Stimulated activated CD8-positive, alpha-beta memory T cell treated with anti-CD3 and anti-CD28 coated beads, Interleukin-15, amount 100 ng/mL, for 24 hours (primary cell): ENCODE measurements around the gene ETV6.

ENCODE experiments used
- DNase-seq: peaks from one replicate; pipeline ENCODE4 v3.0.0-alpha.2; 2020; ENCODE audit warnings: low read depth

ETV6 gene

DNA sequence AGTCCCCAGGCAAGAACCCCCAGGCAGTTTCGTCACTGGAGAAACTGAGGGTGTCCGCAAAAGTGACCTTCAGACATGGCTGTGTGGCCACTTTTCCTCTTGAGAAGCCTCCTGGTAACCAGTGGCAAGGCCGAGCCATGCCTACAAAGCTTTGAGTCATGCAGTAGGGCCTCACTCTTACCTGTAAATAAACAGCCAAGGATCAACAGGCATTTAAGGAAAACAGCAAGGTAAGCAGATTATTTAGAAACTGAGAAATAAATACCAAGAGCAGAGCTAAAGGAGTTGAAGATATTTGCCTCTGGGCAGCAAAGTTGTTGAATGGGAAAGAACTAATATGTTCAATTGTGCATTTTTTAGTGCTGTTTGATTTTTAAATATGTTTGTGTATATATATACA, 280.2 kb downstream of the ETV6 start:
- DNase-seq = no peak

DNA sequence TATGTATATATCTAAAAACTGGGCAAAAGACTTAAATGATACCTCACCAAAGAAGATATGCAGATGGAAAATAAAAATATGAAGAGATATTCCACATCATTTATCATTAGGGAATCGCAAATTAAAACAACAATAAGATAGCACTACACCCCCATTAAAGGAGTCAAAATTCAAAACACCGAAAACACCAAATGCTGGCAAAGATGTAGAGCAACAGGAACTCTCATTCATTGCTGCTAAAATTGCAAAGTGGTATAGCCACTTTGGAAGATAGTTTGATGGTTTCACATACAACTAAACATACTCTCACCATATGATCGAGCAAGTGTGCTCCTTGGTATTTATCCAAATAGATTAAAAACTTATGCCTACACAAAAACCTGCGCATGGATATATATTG, 289.7 kb downstream of the ETV6 start:
- DNase-seq = no peak

DNA sequence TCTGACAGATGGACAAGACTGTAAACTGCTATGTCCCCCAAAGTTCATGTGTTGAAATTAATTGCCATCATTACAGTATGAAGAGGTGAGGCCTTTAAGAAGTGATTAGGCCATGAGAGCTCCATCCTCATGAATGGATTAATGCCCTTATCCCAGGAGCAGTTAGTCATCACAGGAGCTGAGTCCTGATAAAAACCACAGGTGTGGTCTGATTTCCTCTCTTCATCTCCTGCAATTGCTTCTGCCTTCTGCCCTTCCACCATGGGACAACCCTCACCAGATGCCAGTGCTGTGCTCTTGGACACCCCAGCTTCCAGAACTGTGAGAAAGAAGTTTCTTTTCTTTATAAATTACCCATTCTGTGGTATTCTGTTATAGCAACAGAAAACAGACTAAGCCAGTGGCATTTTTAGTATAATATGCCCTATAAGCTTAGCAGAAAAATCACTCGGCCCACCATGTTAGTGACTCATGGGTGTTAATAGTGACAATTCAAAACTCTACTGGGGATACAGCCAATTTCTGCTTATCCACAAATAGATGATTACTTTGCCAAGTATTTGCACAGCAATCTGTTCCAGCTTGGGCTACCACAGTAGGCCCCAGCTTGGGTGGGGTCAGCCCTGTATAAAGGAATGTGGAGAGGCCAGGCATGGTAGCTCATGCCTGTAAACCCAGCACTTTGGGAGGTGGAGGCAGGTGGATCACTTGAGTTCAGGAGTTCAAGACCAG, 292.3 kb downstream of the ETV6 start:
- DNase-seq = no peak

DNA sequence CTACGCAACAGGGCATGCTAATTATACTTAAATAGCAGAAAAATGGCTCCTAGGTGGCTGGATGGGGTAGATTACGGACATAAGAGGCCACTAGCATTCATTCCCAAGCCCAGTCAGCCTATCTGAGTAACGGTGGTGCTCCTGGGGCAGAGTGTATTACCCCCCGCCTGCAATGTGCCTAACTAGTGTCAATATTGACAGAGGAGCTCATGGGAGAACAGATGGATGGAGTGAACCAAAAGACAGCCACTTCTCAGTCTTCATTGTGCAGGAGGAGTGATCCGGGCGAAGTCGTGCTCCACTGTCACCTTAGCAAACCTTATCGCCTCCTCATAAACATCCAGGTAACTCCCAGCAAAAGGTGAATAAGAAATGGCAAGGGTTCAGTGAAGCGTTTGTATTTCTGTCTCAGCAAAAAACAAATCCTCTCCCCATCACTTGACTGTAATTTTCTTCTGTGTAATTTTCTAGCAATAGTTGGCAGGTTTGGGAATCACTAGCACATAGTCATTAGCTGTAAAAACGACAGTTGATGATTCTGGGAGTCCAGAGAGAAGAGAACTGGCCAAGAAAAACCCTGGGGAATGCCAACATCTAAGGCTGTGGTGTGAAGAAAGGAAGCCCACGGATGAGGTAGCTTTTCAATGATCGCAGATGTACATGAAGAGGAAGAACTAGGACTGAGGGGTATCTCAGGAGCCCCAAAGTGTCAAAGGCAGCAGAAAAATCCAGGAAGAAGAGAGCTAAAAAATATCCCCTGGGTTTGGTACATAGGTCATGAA, 294.6 kb downstream of the ETV6 start:
- DNase-seq = no peak
